Middle frontal gyrus (tissue), 1 donor: Measurements from ENCODE around the gene TTC39C.

Experiments
- DNase-seq: peaks from one replicate; pipeline ENCODE4 v3.0.0-alpha.2; 2015; ENCODE audit warnings: low spot score; ENCODE audit errors: extremely low spot score

Gene TTC39C

GRCh38 chr18:24080861-24081260, 66.3 kb downstream of the TTC39C start:
- no peak for DNase-seq

GRCh38 chr18:24083550-24083949, 69.0 kb downstream of the TTC39C start:
- no peak for DNase-seq

DNA sequence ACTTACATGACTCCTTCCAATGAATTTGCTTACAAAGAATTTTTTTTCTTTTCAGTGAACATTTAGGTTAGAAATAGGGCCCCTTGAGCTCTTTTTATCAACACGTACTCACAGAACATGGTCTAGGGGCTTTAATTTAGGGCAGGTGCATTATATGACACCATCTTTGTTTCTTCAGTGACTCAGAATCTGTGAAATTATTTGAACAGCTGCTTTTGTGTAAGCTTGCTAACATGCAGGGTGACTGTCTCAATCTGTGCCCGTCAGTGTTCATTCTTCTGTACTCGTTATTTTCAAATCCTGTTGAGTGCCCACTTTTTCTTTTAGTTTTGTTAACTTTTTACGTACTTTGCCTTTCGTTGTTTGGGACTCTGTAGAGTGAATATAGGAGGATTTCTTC, 71.5 kb downstream of the TTC39C start:
- no peak for DNase-seq

DNA sequence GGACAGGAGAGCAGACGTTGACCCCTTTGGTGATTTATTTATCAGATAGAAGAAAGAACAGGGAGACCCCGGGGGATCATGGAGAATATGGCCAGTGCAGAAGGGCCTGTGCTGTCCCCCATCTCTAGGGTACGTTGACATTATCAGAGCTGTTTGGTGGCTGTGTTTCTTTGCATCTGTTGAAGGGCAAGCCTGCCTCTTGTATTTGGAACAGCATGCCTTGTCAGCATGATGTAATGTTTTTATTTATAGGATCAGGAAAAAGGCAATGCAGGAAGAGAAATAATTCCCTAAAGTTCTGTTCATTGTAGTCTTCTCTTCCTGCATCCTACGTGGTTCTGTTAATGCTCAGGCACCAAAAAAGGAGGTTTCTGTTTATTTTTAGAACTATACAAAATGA, 74.5 kb downstream of the TTC39C start:
- peak; percentile 8 for DNase-seq

DNA sequence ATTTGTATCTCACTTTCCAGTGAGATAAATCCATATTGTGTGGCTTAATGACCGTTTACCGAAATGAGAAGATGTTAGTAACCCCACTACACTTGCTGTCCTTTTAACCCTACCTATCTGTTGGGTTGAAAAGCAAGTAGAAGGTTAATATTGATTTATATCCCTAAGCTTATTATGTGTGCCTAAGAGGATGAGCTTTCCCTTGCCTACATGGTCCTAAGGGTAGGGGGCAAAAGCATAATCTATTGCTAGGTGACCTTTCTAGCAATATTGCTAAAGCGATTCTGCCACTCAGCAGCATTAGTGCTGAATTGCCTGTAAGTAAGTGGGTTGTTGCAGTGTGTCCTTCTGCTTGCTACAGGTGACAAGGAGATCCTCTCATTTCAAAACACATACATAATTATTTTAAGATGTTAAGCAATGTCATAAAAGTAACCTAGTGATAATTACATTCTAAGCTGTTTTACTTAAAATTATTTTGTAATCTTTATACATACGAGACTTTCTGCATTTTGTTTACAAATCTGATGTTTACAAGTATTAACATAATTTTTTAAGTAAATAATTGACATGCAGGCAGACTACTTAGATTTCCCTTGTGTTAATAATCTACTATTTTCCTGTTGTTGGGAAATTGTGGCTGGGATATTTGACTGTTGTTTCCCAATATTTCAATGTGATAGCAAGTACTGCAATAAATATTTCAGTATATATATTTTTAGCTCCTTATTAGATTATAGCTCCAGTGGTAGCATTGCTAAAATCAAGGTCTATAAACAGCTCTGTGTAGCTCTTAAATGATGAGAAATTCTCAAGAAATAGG, 75.2 kb downstream of the TTC39C start:
- no peak for DNase-seq

GRCh38 chr18:24090876-24091275, 76.3 kb downstream of the TTC39C start:
- DNase-seq = no peak

GRCh38 chr18:24094561-24094960, 80.0 kb downstream of the TTC39C start:
- no peak for DNase-seq

- DNase-seq = no peak
These were observed 81.4 kb downstream of the TTC39C start for GRCh38 chr18:24095976-24096375.

GRCh38 chr18:24103320-24104021, 88.9 kb downstream of the TTC39C start:
- DNase-seq = no peak

GRCh38 chr18:24104486-24104885, 89.9 kb downstream of the TTC39C start:
- no peak for DNase-seq

GRCh38 chr18:24108641-24109040, 94.1 kb downstream of the TTC39C start:
- no peak for DNase-seq

DNA sequence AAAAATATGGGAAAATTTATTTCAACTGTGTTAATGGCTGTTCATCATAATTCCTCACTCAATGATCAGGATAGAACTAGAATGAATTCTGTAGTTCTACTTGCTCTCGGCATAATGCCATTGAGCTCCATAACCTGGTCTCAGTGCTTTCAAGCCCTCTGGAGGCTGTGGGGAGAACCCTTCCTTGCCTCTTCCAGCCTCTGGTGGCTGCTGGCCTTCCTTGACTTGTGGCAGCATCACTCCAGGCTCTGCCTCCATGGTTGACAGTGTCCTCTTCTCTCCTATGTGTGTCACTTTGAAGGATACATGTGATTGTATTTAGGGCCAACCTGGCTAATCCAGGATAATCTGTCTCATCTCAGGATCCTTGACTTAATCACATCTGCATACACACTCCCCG, 97.4 kb downstream of the TTC39C start:
- no peak for DNase-seq

- DNase-seq = no peak
These were observed 97.9 kb downstream of the TTC39C start for GRCh38 chr18:24112464-24112863.

- no peak for DNase-seq
These were observed 98.5 kb downstream of the TTC39C start for GRCh38 chr18:24112874-24113615.

DNA sequence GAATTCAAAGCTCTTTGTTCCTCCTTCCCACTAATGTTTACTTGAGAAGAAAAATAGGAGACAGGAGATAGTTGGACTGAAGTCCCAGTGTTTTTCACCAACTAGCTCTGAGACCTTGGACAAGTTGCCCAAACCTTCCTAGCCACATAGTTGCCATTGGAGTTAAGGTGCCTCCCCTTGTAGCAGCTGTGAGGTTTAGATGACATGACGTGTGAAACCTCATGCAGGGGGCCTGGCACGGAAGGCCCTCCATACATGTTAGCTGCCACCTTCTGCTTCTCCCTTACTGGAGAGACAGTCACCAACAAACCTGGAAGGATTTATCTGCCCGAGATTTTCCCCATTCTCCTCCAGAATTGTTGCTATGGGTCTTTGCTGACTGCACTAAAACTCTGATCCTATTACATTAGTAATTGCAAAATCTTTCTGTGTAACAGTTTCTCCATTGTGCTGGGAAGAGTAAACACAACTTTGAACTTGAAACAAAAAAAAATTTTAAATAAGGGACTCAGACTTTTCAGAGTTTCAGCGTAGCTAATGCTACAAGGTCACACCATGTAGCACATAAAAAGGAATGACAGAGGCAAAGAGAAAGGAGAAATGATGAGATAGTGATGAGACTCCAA, 100.5 kb downstream of the TTC39C start:
- DNase-seq = no peak

DNA sequence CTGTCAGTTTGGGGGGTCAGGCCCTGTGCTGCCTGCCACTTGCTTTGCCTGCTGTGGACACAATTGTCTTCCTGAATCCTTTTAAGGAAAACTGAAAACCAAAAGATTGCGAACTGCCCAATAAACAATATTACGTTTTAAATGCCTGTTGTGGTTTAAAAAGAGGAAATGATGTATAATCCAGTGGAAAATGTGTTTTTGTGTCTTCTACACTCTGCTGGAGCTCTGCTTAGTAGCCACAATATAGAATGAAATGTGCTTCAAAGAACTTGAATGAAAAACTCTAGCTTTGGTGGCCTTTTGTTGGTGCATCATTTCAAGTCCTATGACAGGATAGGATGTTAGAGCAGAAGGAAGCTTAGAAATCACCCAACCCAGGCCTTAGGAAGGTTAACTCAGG, 101.1 kb downstream of the TTC39C start:
- no peak for DNase-seq

GRCh38 chr18:24118750-24119577, 104.4 kb downstream of the TTC39C start:
- DNase-seq = peak; percentile 40

- DNase-seq = no peak
These were observed 106.1 kb downstream of the TTC39C start for GRCh38 chr18:24120676-24121075.

- no peak for DNase-seq
These were observed 107.1 kb downstream of the TTC39C start for GRCh38 chr18:24121625-24122024.

DNA sequence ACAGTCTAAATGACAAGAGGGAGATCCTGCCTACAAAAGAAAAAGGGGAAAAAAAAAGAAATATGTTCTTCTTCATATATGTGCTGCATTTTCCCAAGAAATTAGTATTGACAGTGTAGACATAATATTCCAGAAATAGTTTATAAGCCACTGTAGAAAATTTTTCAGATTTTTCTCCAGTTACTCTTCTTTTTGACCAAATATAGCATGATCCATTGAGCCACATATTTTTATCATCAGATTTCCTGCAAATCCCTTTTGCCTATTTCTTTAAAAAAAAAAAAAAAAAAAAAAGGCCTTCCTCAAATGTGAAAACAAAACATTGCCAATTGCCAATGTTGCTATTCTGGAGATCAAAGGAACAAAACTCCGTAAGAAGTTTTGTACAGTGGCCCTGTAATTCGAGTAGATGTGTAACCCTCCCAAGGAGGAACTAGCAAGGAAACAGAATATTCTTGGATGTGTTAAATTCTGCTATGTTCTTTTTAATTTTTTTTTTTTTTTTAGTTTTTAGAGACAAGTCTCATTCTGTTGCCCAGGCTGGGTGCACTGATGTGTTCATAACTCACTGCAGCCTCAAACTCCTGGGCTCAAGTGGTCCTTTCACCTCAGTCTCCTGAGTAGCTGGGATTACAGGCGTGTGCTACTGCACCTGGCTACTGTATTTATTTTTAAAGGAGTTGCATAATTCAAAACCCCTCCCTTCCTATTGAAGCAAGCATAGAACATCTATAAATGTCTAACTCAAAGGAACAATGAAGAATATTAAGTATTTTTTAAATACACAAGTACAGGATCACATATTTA, 111.8 kb downstream of the TTC39C start:
- DNase-seq = no peak
